ENCODE data around the gene COL4A6.

COL4A6 gene

GRCh38 chrX:108159028-108159670 lies 279.1 kb downstream of the COL4A6 start:
- Histone ChIP-seq H3K14ac (ENCODE audit: low read length) (no peak overlapping the region), H3K4ac (ENCODE audit: low read length) (no peak overlapping the region), H3K36me3 (replicated peaks in 1 of 2; ENCODE audit: control insufficient read depth in 2 of 2, insufficient read depth in 2 of 2, low read length in 2 of 2) (no peaks in the 10 kb centered on the region), H4K8ac (ENCODE audit: low read depth, low read length) (no peak overlapping the region), H3K9me3 (replicated peaks in 1 of 2; ENCODE audit: control insufficient read depth in 2 of 2, insufficient read depth in 1 of 2, low read depth in 1 of 2, low read length in 2 of 2) (no peaks in the 10 kb centered on the region), H3K27me3 (ENCODE audit: control insufficient read depth in 3 of 3, insufficient read depth in 3 of 3, low read depth in 1 of 3, low read length in 3 of 3) (peaks cover 0 to 3% (median 0%) of the 10 kb centered on the region in 3 experiments), H2BK15ac (ENCODE audit: low read length) (no peak overlapping the region), H3K18ac (ENCODE audit: low read length) (peak overlapping the region; percentile 8), H2AFZ (ENCODE audit: low read length) (no peak overlapping the region), H3K79me1 (ENCODE audit: low read depth, low read length) (no peaks in the 10 kb centered on the region), H2BK12ac (ENCODE audit: low read length) (no peak overlapping the region), H2BK120ac (ENCODE audit: low read depth, low read length) (no peak overlapping the region), H3K4me1 (ENCODE audit: control insufficient read depth in 2 of 2, insufficient read depth in 1 of 2, low read depth in 1 of 2, low read length in 2 of 2) (no peaks in the 10 kb centered on the region), H2BK5ac (ENCODE audit: low read length) (no peak overlapping the region), H3K4me3 (ENCODE audit: low read length in 2 of 2) (no peak overlapping the region), H3K23ac (ENCODE audit: low read depth, low read length, poor library complexity) (no peak overlapping the region), H2AK5ac (ENCODE audit: low read depth, low read length) (no peak overlapping the region), H3K4me2 (ENCODE audit: insufficient read depth, low read length, poor library complexity, severe bottlenecking) (no peak overlapping the region), H3K9ac (ENCODE audit: low read depth, low read length, poor library complexity) (no peak overlapping the region), H3K27ac (replicated peaks; ENCODE audit: low read length) (no peak overlapping the region), H4K91ac (ENCODE audit: low read depth, low read length, poor library complexity) (no peak overlapping the region)
- no CpG with 5 or more reads among the region's 11 CpGs for WGBS, 2 donors (ENCODE audit: extremely low coverage in 2 of 2, insufficient read length in 2 of 2, insufficient replicate concordance in 1 of 2)
- no peak for DNase-seq (ENCODE audit: low spot score)

GRCh38 chrX:108157628-108158027 lies 280.6 kb downstream of the COL4A6 start:
- Histone ChIP-seq H3K4me3 (ENCODE audit: low read length in 2 of 2) (no peak overlapping the region), H3K9me3 (replicated peaks in 1 of 2; ENCODE audit: control insufficient read depth in 2 of 2, insufficient read depth in 1 of 2, low read depth in 1 of 2, low read length in 2 of 2) (no peaks in the 10 kb centered on the region), H2BK5ac (ENCODE audit: low read length) (no peak overlapping the region), H2BK15ac (ENCODE audit: low read length) (no peak overlapping the region), H3K36me3 (replicated peaks in 1 of 2; ENCODE audit: control insufficient read depth in 2 of 2, insufficient read depth in 2 of 2, low read length in 2 of 2) (no peaks in the 10 kb centered on the region), H2BK12ac (ENCODE audit: low read length) (no peak overlapping the region), H2AK5ac (ENCODE audit: low read depth, low read length) (no peak overlapping the region), H4K91ac (ENCODE audit: low read depth, low read length, poor library complexity) (no peak overlapping the region), H3K9ac (ENCODE audit: low read depth, low read length, poor library complexity) (no peak overlapping the region), H2BK120ac (ENCODE audit: low read depth, low read length) (no peak overlapping the region), H2AFZ (ENCODE audit: low read length) (no peak overlapping the region), H3K14ac (ENCODE audit: low read length) (no peak overlapping the region), H3K23ac (ENCODE audit: low read depth, low read length, poor library complexity) (no peak overlapping the region), H3K4me1 (ENCODE audit: control insufficient read depth in 2 of 2, insufficient read depth in 1 of 2, low read depth in 1 of 2, low read length in 2 of 2) (no peaks in the 10 kb centered on the region), H3K79me1 (ENCODE audit: low read depth, low read length) (no peaks in the 10 kb centered on the region), H4K8ac (ENCODE audit: low read depth, low read length) (no peak overlapping the region), H3K4ac (ENCODE audit: low read length) (no peak overlapping the region), H3K18ac (ENCODE audit: low read length) (no peak overlapping the region), H3K4me2 (ENCODE audit: insufficient read depth, low read length, poor library complexity, severe bottlenecking) (no peak overlapping the region), H3K27ac (replicated peaks; ENCODE audit: low read length) (no peak overlapping the region), H3K27me3 (ENCODE audit: control insufficient read depth in 3 of 3, insufficient read depth in 3 of 3, low read depth in 1 of 3, low read length in 3 of 3) (peaks cover 0 to 3% (median 0%) of the 10 kb centered on the region in 3 experiments)
- no CpG with 5 or more reads among the region's 3 CpGs for WGBS, 2 donors (ENCODE audit: extremely low coverage in 2 of 2, insufficient read length in 2 of 2, insufficient replicate concordance in 1 of 2)
- no peak for DNase-seq (ENCODE audit: low spot score)

- Histone ChIP-seq H3K9ac (ENCODE audit: low read depth, low read length, poor library complexity) (no peak overlapping the region), H2AK5ac (ENCODE audit: low read depth, low read length) (no peak overlapping the region), H2BK120ac (ENCODE audit: low read depth, low read length) (no peak overlapping the region), H3K14ac (ENCODE audit: low read length) (no peak overlapping the region), H2BK15ac (ENCODE audit: low read length) (no peak overlapping the region), H2BK12ac (ENCODE audit: low read length) (no peak overlapping the region), H4K8ac (ENCODE audit: low read depth, low read length) (no peak overlapping the region), H3K27ac (replicated peaks; ENCODE audit: low read length) (no peak overlapping the region), H3K4me3 (ENCODE audit: low read length in 2 of 2) (no peak overlapping the region), H3K18ac (ENCODE audit: low read length) (no peak overlapping the region), H2AFZ (ENCODE audit: low read length) (no peak overlapping the region), H3K9me3 (replicated peaks in 1 of 2; ENCODE audit: control insufficient read depth in 2 of 2, insufficient read depth in 1 of 2, low read depth in 1 of 2, low read length in 2 of 2) (no peaks in the 10 kb centered on the region), H4K91ac (ENCODE audit: low read depth, low read length, poor library complexity) (no peak overlapping the region), H3K23ac (ENCODE audit: low read depth, low read length, poor library complexity) (no peak overlapping the region), H3K36me3 (replicated peaks in 1 of 2; ENCODE audit: control insufficient read depth in 2 of 2, insufficient read depth in 2 of 2, low read length in 2 of 2) (no peaks in the 10 kb centered on the region), H3K4me1 (ENCODE audit: control insufficient read depth in 2 of 2, insufficient read depth in 1 of 2, low read depth in 1 of 2, low read length in 2 of 2) (no peaks in the 10 kb centered on the region), H3K4ac (ENCODE audit: low read length) (no peak overlapping the region), H3K79me1 (ENCODE audit: low read depth, low read length) (no peaks in the 10 kb centered on the region), H3K4me2 (ENCODE audit: insufficient read depth, low read length, poor library complexity, severe bottlenecking) (no peak overlapping the region), H2BK5ac (ENCODE audit: low read length) (no peak overlapping the region), H3K27me3 (ENCODE audit: control insufficient read depth in 3 of 3, insufficient read depth in 3 of 3, low read depth in 1 of 3, low read length in 3 of 3) (peaks cover 0 to 3% (median 0%) of the 10 kb centered on the region in 3 experiments)
- no CpG with 5 or more reads among the region's 8 CpGs for WGBS, 2 donors (ENCODE audit: extremely low coverage in 2 of 2, insufficient read length in 2 of 2, insufficient replicate concordance in 1 of 2)
- DNase-seq (ENCODE audit: low spot score) = no peak
These were observed 281.2 kb downstream of the COL4A6 start for GRCh38 chrX:108156934-108157466.

GRCh38 chrX:108156082-108156481 lies 282.1 kb downstream of the COL4A6 start:
- Histone ChIP-seq H2BK120ac (ENCODE audit: low read depth, low read length) (no peak overlapping the region), H3K36me3 (replicated peaks in 1 of 2; ENCODE audit: control insufficient read depth in 2 of 2, insufficient read depth in 2 of 2, low read length in 2 of 2) (no peaks in the 10 kb centered on the region), H2BK15ac (ENCODE audit: low read length) (no peak overlapping the region), H3K27ac (replicated peaks; ENCODE audit: low read length) (no peak overlapping the region), H3K4me2 (ENCODE audit: insufficient read depth, low read length, poor library complexity, severe bottlenecking) (no peak overlapping the region), H2AFZ (ENCODE audit: low read length) (no peak overlapping the region), H2BK5ac (ENCODE audit: low read length) (no peak overlapping the region), H3K4me1 (ENCODE audit: control insufficient read depth in 2 of 2, insufficient read depth in 1 of 2, low read depth in 1 of 2, low read length in 2 of 2) (no peaks in the 10 kb centered on the region), H2BK12ac (ENCODE audit: low read length) (no peak overlapping the region), H4K8ac (ENCODE audit: low read depth, low read length) (no peak overlapping the region), H3K23ac (ENCODE audit: low read depth, low read length, poor library complexity) (no peak overlapping the region), H4K91ac (ENCODE audit: low read depth, low read length, poor library complexity) (no peak overlapping the region), H2AK5ac (ENCODE audit: low read depth, low read length) (no peak overlapping the region), H3K4me3 (ENCODE audit: low read length in 2 of 2) (no peak overlapping the region), H3K9ac (ENCODE audit: low read depth, low read length, poor library complexity) (no peak overlapping the region), H3K4ac (ENCODE audit: low read length) (no peak overlapping the region), H3K18ac (ENCODE audit: low read length) (no peak overlapping the region), H3K79me1 (ENCODE audit: low read depth, low read length) (no peaks in the 10 kb centered on the region), H3K27me3 (ENCODE audit: control insufficient read depth in 3 of 3, insufficient read depth in 3 of 3, low read depth in 1 of 3, low read length in 3 of 3) (peaks cover 0 to 3% (median 0%) of the 10 kb centered on the region in 3 experiments), H3K9me3 (replicated peaks in 1 of 2; ENCODE audit: control insufficient read depth in 2 of 2, insufficient read depth in 1 of 2, low read depth in 1 of 2, low read length in 2 of 2) (no peaks in the 10 kb centered on the region), H3K14ac (ENCODE audit: low read length) (no peak overlapping the region)
- WGBS, 2 donors (ENCODE audit: extremely low coverage in 2 of 2, insufficient read length in 2 of 2, insufficient replicate concordance in 1 of 2) = no CpG with 5 or more reads among the region's 2 CpGs
- DNase-seq (ENCODE audit: low spot score) = no peak

All from neuronal stem cell (in vitro differentiated cells).